ENCODE measurements around the gene C6orf120.

C6orf120 gene

DNA sequence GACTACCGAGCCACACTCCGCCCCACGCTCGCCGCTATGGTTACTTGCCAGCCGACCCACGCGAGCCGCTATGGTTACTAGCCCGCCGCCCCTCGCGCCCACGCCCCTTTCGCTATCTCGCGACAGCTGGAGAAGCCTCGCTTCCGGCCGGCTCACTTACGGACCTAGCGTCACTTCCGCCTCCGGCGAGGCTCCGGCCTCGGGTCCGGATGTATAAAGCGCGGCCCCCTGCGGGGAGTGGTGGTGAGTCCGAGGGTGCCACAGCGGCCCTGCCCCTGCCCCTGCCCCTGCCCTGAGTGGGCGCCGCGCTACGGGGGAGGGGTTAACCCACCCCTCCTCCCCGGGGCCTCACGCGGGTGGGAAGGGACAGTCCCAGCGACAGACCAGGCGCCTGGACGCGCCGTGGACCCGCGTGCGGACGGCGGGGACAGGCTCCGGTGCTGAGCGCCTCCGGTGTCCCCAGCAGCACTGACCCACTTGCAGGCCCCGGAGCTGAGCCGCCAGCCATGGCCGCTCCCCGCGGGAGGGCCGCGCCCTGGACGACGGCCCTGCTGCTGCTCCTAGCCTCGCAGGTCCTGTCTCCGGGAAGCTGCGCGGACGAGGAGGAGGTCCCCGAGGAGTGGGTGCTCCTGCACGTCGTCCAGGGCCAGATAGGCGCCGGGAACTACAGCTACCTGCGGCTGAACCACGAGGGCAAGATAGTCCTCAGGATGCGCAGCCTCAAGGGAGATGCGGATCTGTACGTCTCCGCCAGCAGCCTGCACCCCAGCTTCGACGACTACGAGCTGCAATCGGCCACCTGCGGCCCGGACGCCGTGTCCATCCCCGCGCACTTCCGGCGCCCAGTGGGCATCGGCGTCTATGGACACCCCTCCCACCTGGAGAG is at the start of gene C6orf120, which contains the start of gene WDR27:
Gene C6orf120, plus strand, starts transcription at position 173 of the 886 bp plus-strand sequence. Its CDS starts 334 bp downstream, at position 507.
Gene WDR27, minus strand, starts transcription at position 76 of the 886 bp plus-strand sequence. CDS start 13,024 bp downstream, outside the sequence.
- peak; percentile 100 for DNase-seq

DNA sequence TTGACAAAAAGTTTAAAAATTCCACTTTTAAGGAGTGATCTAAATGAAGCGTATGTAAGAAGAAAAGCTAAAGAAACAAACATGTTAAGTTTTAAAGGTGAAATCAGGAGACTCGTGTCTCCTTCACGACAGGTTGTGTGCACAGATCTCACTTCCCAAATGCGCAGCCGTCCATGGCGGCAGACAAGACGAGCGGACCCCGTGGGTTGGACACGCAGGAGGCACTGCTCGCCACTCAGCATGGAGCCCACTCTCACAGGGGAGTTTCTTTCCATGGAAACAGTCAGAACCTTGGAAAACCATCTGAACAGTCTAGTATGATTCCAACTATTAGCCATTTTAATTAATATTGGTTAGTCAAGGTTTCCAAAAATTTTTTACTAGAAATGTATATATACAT is 49.0 kb upstream of the C6orf120 start:
- no peak for DNase-seq

GRCh38 chr6:169653691-169654090 is 48.2 kb upstream of the C6orf120 start:
- DNase-seq: no peak

- no peak for DNase-seq
Measured at GRCh38 chr6:169654598-169655391, 47.1 kb upstream of the C6orf120 start.

DNA sequence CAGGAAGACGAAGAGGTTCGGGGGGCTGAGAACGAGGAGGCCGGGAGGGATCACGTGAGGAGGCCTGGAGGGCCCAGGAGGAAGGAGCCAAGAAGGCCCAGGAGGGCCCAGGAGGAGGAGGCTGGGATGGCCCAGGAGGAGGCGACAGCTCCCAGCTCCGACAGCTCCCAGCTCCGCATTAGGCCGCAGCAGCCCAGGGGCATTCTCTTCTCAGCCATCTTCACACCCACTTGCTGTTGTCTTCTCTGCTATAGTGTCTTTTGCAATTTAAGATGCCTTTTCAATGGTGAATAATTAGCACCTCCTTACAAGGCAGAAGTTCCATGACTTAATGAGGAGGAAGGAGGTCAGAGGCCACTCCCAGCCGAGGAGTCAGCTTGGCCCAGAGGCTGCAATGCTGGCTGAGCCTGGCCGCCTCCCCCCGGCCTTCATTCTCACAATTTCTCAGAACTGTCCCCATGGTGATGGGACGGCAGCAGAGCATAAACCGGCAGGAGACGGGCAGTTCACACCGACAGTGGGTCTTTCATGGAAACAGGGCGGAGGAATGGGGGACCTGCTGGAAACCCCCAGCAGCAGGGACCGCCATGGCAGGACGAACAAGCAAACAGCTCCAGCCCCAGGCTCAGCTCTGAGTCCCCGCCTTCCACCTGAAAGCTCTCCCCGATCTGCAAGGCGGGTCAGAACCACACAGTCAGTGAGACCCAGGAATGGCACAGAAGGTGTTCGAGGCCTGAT is 45.2 kb upstream of the C6orf120 start:
- DNase-seq: no peak

- no peak for DNase-seq
Measured at GRCh38 chr6:169657284-169657610, 44.7 kb upstream of the C6orf120 start.

DNA sequence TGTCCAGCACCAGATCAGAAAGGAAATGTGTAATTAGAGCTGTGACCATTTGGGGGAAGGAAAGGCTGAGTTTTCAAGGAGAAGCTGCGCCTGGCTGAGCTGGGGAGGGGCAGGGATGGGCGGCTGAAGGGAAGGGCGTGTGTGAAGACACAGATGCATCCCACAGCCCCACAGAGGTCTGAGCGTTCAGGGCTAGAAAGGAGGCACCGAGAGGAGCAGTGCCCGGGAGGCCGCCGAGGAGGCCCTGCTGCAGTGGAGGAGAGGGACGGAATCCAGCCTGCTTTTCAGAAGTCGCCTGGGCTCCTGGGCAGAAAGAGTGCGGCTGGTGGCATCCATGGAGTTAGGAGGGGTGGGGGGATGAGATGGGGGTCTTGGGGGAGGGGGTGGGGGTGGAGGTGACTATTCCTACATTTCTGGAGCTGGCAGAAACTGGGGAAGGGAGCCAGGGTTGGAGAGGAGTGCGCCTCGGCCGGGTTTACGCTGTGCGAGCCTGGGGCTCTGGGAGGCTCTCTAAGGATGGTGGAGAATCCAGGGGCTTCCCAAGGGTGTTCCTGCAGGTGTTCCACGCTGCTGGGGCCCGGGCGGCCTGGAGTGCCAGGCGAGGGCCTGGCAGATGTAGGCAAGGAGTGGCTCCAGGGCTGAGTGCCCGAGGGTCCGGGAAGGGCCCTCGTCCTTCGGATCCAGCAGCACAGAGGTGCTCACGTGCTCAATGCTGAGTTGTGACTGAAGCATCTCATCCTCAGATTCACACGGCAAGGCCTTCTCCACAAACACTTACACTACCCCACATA is 41.9 kb upstream of the C6orf120 start:
- no peak for DNase-seq

GRCh38 chr6:169660751-169661390 is 41.1 kb upstream of the C6orf120 start:
- no peak for DNase-seq

DNA sequence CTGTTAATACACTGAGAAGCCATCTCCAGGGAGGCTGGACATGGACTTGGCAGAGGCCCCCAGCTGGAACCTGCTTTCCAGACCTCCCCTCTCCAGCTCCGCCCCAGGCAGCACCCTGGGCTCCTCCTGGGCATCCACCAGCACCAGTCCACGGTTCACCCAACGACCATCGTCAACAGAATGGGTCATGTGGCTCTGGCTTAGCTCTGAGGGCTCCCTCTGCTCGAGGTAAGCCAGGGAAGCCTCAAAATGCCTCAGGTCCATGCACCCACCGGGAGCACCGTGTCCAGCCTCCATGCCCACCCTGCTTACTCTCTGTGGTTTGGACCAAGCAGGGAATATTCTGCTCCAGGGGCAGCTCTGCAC is 40.6 kb upstream of the C6orf120 start:
- DNase-seq: no peak

- DNase-seq: peak; percentile 59
Measured at GRCh38 chr6:169663468-169663867, 38.5 kb upstream of the C6orf120 start.

DNA sequence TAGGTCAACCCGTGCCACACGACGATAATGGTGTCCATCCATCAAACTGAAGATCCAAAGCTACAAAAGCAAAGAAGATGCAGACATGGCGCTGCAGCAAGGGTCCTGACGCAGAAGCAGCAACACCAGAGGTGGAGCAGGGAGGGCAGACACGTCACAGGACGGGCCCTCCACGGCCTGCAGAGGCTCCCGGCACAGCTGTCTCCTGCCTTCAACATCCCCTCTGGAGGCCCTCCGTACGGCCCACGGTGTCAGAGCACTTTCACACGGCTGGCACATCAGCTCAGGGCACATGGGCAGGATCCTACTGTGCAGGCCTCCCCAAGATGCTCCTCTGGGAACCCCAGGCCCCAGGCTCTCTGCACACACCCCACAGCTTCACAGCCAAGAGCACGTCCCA is 37.7 kb upstream of the C6orf120 start:
- DNase-seq: no peak

DNA sequence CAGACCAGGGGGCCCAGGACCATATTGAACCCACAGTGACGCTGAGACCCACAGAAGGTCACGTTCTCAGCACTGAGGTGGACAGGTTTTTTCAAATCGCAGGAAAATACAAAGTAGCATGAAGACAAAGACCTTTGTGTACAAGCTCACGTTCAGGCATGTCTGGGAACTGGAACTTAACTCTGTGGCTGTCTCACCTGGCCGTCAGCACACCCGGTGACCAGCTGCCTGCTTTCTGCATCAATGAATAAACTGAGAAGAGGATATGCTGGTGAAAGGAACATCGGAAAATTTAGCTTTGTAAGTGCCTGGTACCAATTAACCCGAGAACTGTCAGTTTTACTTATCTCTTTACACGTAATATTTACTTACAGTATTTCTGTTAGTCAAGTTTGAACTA is 36.6 kb upstream of the C6orf120 start:
- DNase-seq: peak; percentile 84

- DNase-seq: peak; percentile 83
Measured at GRCh38 chr6:169666441-169666840, 35.5 kb upstream of the C6orf120 start.

DNA sequence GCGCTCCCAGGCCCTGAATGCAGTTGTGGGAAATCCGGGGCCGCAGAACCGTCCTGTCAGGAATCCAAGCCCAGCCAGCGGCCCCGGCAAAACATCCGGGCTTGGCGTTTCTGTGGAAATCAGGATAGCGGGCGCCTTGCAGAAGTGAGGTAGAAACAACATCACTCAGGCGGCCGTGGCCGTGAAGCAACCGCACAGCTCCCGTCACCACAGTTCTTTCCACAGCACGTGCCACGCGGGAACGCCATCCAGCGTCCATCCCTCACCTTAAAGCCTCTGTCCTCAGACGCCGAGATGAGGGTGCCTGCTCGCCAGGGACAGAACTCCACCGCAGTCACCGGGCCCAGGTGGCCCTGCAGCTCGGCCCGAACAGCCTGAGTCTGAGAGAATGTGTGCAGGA is 34.2 kb upstream of the C6orf120 start:
- no peak for DNase-seq

- DNase-seq: no peak
Measured at GRCh38 chr6:169668203-169668847, 33.6 kb upstream of the C6orf120 start.

GRCh38 chr6:169669147-169669546 is 32.8 kb upstream of the C6orf120 start:
- peak; percentile 79 for DNase-seq

- no peak for DNase-seq
Measured at GRCh38 chr6:169669889-169670288, 32.0 kb upstream of the C6orf120 start.

DNA sequence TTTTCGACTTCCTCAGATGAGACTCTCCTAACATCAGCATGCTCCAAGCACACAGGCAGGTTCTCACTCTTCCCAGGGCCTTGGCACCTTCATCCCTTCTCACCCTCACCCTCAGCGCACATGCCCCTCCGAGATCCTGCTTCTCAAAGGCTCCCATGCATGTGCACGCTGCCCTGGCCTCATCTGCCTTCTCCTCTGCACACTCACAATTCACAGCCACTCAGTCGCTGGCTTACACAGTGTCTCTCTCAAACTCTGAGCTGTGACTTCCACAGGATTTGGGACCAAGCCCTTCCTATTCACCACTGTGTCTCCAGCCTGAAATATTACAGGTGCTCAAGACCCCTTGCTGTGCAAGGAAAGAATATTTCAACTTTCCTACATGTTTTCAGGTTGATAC is 30.4 kb upstream of the C6orf120 start:
- DNase-seq: no peak

DNA sequence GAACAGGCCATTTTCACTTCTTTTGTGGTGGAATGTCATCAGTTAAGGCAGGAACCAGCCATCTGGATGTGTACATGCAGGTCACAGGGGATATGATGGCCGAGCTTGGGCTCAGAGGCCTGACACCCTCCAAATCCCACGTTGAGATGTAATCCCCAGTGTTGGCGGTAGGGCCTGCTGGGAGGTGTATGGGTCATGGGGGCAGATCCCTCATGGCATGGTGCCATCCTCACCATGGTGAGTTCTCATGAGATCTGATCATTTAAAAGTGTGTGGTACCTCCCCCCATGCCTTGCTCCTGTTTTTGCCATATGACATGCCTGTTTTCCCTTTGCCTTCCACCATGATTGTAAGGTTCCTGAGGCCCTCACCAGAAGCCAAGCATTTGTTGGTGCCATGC is 26.9 kb upstream of the C6orf120 start:
- no peak for DNase-seq

- DNase-seq: no peak
Measured at GRCh38 chr6:169677096-169677495, 24.8 kb upstream of the C6orf120 start.

DNA sequence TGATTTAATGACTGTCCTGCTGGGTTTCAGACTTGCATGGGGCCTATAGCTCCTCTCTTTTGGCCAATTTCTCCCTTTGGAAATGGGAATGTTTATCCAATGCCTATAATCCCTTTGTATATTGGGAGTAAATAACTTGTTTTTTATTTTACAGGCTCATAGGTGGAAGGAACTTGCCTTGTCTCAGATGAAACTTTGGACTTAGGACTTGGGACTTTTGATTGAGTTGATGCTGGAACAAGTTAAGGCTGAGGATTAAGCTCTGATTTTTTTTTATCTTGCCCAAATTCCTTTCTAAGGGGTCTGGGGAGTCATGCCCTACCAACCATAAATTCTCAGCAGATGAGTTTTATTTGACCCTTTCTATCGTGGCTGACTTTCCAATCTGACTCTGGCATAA is 23.6 kb upstream of the C6orf120 start:
- no peak for DNase-seq

Data from NCI-H774 (cell line).